KG1 (cell line): ENCODE measurements around the gene RAB10.
"Not testable (repeated sequence)": the region's sequence is repeated elsewhere in the genome, so short reads cannot be mapped to it uniquely, and the experiment has no call there.

Source experiments
- DNase-seq: peaks from one replicate; lab custom pipeline; 2025; lab: John Stamatoyannopoulos, UW

The RAB10 gene

GRCh38 chr2:26016012-26016705, 17.7 kb upstream of the RAB10 start:
- no peak for DNase-seq

GRCh38 chr2:26016706-26017045, 17.2 kb upstream of the RAB10 start:
- DNase-seq, result not testable (repeated sequence)

GRCh38 chr2:26017464-26018183, 16.3 kb upstream of the RAB10 start:
- DNase-seq, result no peak

GRCh38 chr2:26018184-26019055, 15.5 kb upstream of the RAB10 start:
- DNase-seq, result no peak

- DNase-seq, result no peak
Observed at GRCh38 chr2:26020231-26020640, 13.6 kb upstream of the RAB10 start.

- DNase-seq, result no peak
Observed at GRCh38 chr2:26024260-26024659, 9.6 kb upstream of the RAB10 start.

- no peak for DNase-seq
Observed at GRCh38 chr2:26025509-26025908, 8.4 kb upstream of the RAB10 start.

GRCh38 chr2:26028083-26028482, 5.8 kb upstream of the RAB10 start:
- not testable (repeated sequence) for DNase-seq

GRCh38 chr2:26032586-26033269, 1.2 kb upstream of the RAB10 start:
- DNase-seq, result not testable (repeated sequence)

GRCh38 chr2:26033270-26033817, 540 bp upstream of the RAB10 start:
- DNase-seq, result peak; percentile 94

- no peak for DNase-seq
Observed at GRCh38 chr2:26034637-26034992, 731 bp downstream of the RAB10 start.

GRCh38 chr2:26035090-26035743, 1.3 kb downstream of the RAB10 start:
- DNase-seq, result no peak

GRCh38 chr2:26039603-26040323, 5.9 kb downstream of the RAB10 start:
- no peak for DNase-seq

GRCh38 chr2:26043109-26043508, 9.2 kb downstream of the RAB10 start:
- no peak for DNase-seq

GRCh38 chr2:26043862-26044696, 10.2 kb downstream of the RAB10 start:
- no peak for DNase-seq

- no peak for DNase-seq
Observed at GRCh38 chr2:26048791-26049190, 14.9 kb downstream of the RAB10 start.

- no peak for DNase-seq
Observed at GRCh38 chr2:26049641-26050040, 15.8 kb downstream of the RAB10 start.

- no peak for DNase-seq
Observed at GRCh38 chr2:26052740-26053139, 18.9 kb downstream of the RAB10 start.

GRCh38 chr2:26054598-26055348, 20.9 kb downstream of the RAB10 start:
- DNase-seq, result no peak
